Neural progenitor cell (in vitro differentiated cells): ENCODE results near the gene WEE1. TPM values are rescaled to one million over a fixed set of nuclear protein-coding genes. Genes with fewer than 3 reads are reported as not detected.
A peak's percentile ranks its signal among the peaks of the same experiment; 100 is the strongest.

Experiments
- DNase-seq: peaks from one replicate; pipeline ENCODE4 v3.0.0-alpha.2; 2016; ENCODE audit warnings: low spot score
- H2AFZ ChIP-seq: fragments of 200-600 bp; sonication (generic); replicated peaks from 2 replicates; pipeline ENCODE4 v1.6.1; 2016; ENCODE audit warnings: antibody characterized with exemption
- H3F3A ChIP-seq: fragments of 200-600 bp; sonication (generic); 2 replicates; pipeline ENCODE4 v1.6.1; 2016; ENCODE audit warnings: antibody characterized with exemption, low read depth
- H3K27ac ChIP-seq: fragments of 200-600 bp; sonication (generic); 2 replicates; pipeline ENCODE4 v1.5.1; 2016; ENCODE audit warnings: mild to moderate bottlenecking
- H3K27me3 ChIP-seq: fragments of 200-600 bp; sonication (generic); 2 replicates; pipeline ENCODE4 v1.6.1; 2016; ENCODE audit warnings: mild to moderate bottlenecking, moderate library complexity
- H3K36me3 ChIP-seq: fragments of 200-600 bp; sonication (generic); 2 replicates; pipeline ENCODE4 v1.5.1; 2016
- H3K4me1 ChIP-seq: fragments of 200-600 bp; sonication (generic); 2 replicates; pipeline ENCODE4 v1.6.1; 2016; ENCODE audit warnings: mixed run types
- H3K4me2 ChIP-seq: fragments of 200-600 bp; sonication (generic); 2 replicates; pipeline ENCODE4 v1.6.1; 2016
- H3K4me3 ChIP-seq: fragments of 200-600 bp; sonication (generic); 2 replicates; pipeline ENCODE4 v1.5.1; 2016
- H3K79me2 ChIP-seq: fragments of 200-600 bp; sonication (generic); 2 replicates; pipeline ENCODE4 v1.6.1; 2016; ENCODE audit warnings: low read depth
- H3K9ac ChIP-seq: fragments of 200-600 bp; sonication (generic); 2 replicates; pipeline ENCODE4 v1.6.1; 2016
- H3K9me3 ChIP-seq: fragments of 200-600 bp; sonication (generic); 2 replicates; pipeline ENCODE4 v1.5.1; 2016; ENCODE audit warnings: low read depth
- H4K20me1 ChIP-seq: fragments of 200-600 bp; sonication (generic); 2 replicates; pipeline ENCODE4 v1.6.1; 2016; ENCODE audit warnings: low read depth
- H3K27ac Mint-ChIP-seq: 3 replicates; pipeline ENCODE4 v1.8.0; 2021; ENCODE audit warnings: mixed read lengths
- H3K27me3 Mint-ChIP-seq: 2 replicates; pipeline ENCODE4 v1.8.0; 2022; ENCODE audit warnings: low read depth, mild to moderate bottlenecking, inconsistent platforms, moderate library complexity, mixed read lengths; ENCODE audit not compliant: insufficient read depth
- H3K36me3 Mint-ChIP-seq: 3 replicates; pipeline ENCODE4 v1.8.0; 2021; ENCODE audit warnings: mixed read lengths
- H3K4me1 Mint-ChIP-seq: 3 replicates; pipeline ENCODE4 v1.8.0; 2021; ENCODE audit warnings: mixed read lengths
- H3K4me3 Mint-ChIP-seq: 3 replicates; pipeline ENCODE4 v1.8.0; 2021; ENCODE audit warnings: mild to moderate bottlenecking, moderate library complexity, mixed read lengths
- H3K9me3 Mint-ChIP-seq: 3 replicates; pipeline ENCODE4 v1.8.0; 2020; ENCODE audit warnings: mixed read lengths
- CTCF ChIP-seq: fragments of 200-600 bp; sonication (generic); IDR thresholded peaks from 2 replicates; pipeline ENCODE4 v1.5.1; 2017; ENCODE audit warnings: antibody characterized with exemption, mild to moderate bottlenecking
- EZH2 ChIP-seq: fragments of 200-600 bp; sonication (generic); IDR thresholded peaks from 2 replicates; pipeline ENCODE4 v1.6.1; 2017; ENCODE audit warnings: antibody characterized with exemption, mild to moderate bottlenecking, moderate library complexity
- EZH2phosphoT487 ChIP-seq: fragments of 200-600 bp; sonication (generic); IDR thresholded peaks from 2 replicates; pipeline ENCODE4 v1.6.1; 2017; ENCODE audit warnings: antibody characterized with exemption
- total RNA-seq: library from RNA; depleted of rRNA; stranded (reverse); fragments of >200 nt; gene quantifications from 2 replicates; pipeline ENCODE4 v1.2.3, GENCODE V29; 2015; ENCODE audit warnings: low replicate concordance

Gene WEE1
- total RNA-seq, 1 donor from 2014 or later, result 156 TPM

GRCh38 chr11:9529334-9529650 lies 44.2 kb upstream of the WEE1 start:
- no peaks in the 10 kb centered on the region for H4K20me1 ChIP-seq
- DNase-seq, result no peak
- Mint-ChIP-seq H3K4me3 (no peak overlapping the region), H3K36me3 (peaks cover 10% of the 10 kb centered on the region), H3K4me1 (peaks cover 40% of the 10 kb centered on the region), H3K27ac (no peak overlapping the region), H3K27me3 (no peaks in the 10 kb centered on the region), H3K9me3 (no peaks in the 10 kb centered on the region)
- peaks cover 3% of the 10 kb centered on the region for H3K36me3 ChIP-seq
- H3K4me2 ChIP-seq, result peak overlapping the region; percentile 41
- H3K27ac ChIP-seq, result peak overlapping the region; percentile 73
- H3K79me2 ChIP-seq, result no peaks in the 10 kb centered on the region
- no peak overlapping the region for H2AFZ ChIP-seq
- no peaks in the 10 kb centered on the region for H3K9me3 ChIP-seq
- H3K4me3 ChIP-seq, result no peak overlapping the region
- H3F3A ChIP-seq, result peaks cover 36% of the 10 kb centered on the region
- peaks cover 22% of the 10 kb centered on the region for H3K4me1 ChIP-seq
- no peaks in the 10 kb centered on the region for H3K27me3 ChIP-seq
- H3K9ac ChIP-seq, result no peak overlapping the region
- TF ChIP-seq EZH2 (no peak), EZH2phosphoT487 (no peak), CTCF (no peak)

GRCh38 chr11:9530020-9530621 lies 43.3 kb upstream of the WEE1 start:
- DNase-seq, result peak; percentile 35
- Mint-ChIP-seq H3K27ac (no peak overlapping the region), H3K4me3 (no peak overlapping the region), H3K9me3 (no peaks in the 10 kb centered on the region), H3K36me3 (peaks cover 9% of the 10 kb centered on the region), H3K4me1 (peaks cover 46% of the 10 kb centered on the region), H3K27me3 (no peaks in the 10 kb centered on the region)
- no peaks in the 10 kb centered on the region for H3K9me3 ChIP-seq
- peaks cover 3% of the 10 kb centered on the region for H3K36me3 ChIP-seq
- H3K79me2 ChIP-seq, result no peaks in the 10 kb centered on the region
- H2AFZ ChIP-seq, result no peak overlapping the region
- peak overlapping the region; percentile 73 for H3K27ac ChIP-seq
- TF ChIP-seq EZH2 (no peak), CTCF (no peak), EZH2phosphoT487 (no peak)
- H3K4me3 ChIP-seq, result no peak overlapping the region
- no peak overlapping the region for H3K9ac ChIP-seq
- H3K4me2 ChIP-seq, result peak overlapping the region; percentile 41
- peaks cover 22% of the 10 kb centered on the region for H3K4me1 ChIP-seq
- H4K20me1 ChIP-seq, result no peaks in the 10 kb centered on the region
- peaks cover 36% of the 10 kb centered on the region for H3F3A ChIP-seq
- H3K27me3 ChIP-seq, result no peaks in the 10 kb centered on the region

GRCh38 chr11:9530901-9531625 lies 42.4 kb upstream of the WEE1 start:
- no peak for TF ChIP-seq EZH2phosphoT487
- no peak for TF ChIP-seq CTCF
- TF ChIP-seq EZH2, result no peak
- H3K9ac ChIP-seq, result no peak overlapping the region
- H3K9me3 Mint-ChIP-seq, result no peaks in the 10 kb centered on the region
- DNase-seq, result no peak
- no peaks in the 10 kb centered on the region for H3K9me3 ChIP-seq
- no peak overlapping the region for H2AFZ ChIP-seq
- peaks cover 46% of the 10 kb centered on the region for H3K4me1 Mint-ChIP-seq
- H3F3A ChIP-seq, result peaks cover 36% of the 10 kb centered on the region
- H4K20me1 ChIP-seq, result no peaks in the 10 kb centered on the region
- H3K27me3 ChIP-seq, result no peaks in the 10 kb centered on the region
- no peaks in the 10 kb centered on the region for H3K79me2 ChIP-seq
- H3K4me2 ChIP-seq, result no peak overlapping the region
- peak overlapping the region; percentile 59 for H3K4me3 Mint-ChIP-seq
- H3K36me3 Mint-ChIP-seq, result peaks cover 9% of the 10 kb centered on the region
- no peak overlapping the region for H3K27ac Mint-ChIP-seq
- H3K36me3 ChIP-seq, result peaks cover 3% of the 10 kb centered on the region
- H3K4me1 ChIP-seq, result peaks cover 22% of the 10 kb centered on the region
- no peak overlapping the region for H3K27ac ChIP-seq
- H3K4me3 ChIP-seq, result no peak overlapping the region
- no peaks in the 10 kb centered on the region for H3K27me3 Mint-ChIP-seq
